ENCODE results near the gene XIST.

DNA sequence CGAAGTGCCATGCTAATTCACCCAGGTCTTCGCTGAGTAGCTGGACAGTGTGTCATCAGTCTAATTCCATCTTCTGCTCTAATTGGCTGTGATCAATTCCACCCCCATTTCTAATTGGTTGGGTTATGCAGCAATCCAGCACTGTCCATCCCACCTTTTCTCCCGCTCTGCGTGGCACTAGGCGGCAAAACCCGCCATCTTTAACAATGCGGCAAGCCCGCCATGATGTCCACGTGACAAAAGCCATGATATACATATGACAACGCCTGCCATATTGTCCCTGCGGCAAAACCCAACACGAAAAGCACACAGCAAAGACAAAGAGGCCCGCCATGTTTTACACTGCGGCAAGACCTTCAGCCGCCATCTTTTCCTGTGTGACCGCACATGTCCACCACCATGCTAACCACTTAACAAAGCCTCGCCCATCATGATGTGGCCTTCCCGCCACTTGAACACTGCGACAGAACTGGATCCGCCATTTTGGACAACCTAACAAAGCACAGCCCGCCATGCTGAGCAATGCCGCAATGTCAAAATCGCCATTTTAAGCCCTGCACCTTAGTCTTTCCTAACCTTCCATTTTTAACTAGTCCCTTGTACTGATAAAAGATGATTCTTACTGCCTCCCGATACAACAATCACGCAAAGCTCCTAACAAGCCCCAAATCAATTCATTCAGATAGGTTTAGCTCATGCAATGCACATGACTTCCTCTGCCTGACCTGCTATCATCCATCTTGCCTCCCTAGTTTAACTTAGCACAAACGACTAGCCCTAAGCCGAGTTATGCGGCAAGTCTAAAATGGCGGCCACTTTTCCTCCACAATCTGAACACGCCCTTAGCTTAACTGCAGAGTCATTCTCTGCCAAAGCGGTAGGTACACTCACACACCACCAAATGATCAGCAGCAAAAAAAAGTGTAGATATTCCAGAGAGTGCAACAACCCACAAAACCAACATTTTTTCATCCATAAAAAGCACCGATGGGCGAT, 1.2 kb downstream of the XIST start:
- TF ChIP-seq, protein P1, sequence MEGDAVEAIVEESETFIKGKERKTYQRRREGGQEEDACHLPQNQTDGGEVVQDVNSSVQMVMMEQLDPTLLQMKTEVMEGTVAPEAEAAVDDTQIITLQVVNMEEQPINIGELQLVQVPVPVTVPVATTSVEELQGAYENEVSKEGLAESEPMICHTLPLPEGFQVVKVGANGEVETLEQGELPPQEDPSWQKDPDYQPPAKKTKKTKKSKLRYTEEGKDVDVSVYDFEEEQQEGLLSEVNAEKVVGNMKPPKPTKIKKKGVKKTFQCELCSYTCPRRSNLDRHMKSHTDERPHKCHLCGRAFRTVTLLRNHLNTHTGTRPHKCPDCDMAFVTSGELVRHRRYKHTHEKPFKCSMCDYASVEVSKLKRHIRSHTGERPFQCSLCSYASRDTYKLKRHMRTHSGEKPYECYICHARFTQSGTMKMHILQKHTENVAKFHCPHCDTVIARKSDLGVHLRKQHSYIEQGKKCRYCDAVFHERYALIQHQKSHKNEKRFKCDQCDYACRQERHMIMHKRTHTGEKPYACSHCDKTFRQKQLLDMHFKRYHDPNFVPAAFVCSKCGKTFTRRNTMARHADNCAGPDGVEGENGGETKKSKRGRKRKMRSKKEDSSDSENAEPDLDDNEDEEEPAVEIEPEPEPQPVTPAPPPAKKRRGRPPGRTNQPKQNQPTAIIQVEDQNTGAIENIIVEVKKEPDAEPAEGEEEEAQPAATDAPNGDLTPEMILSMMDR (IDR thresholded peaks at IDR 0.05; ENCODE audit: insufficient read depth, low read length), result no peak
- no peak for TF ChIP-seq GABPA (IDR thresholded peaks at IDR 0.05; ENCODE audit: low read depth)

All from HL-60 (cell line).